Measurements from ENCODE around the gene ATG2A.
A peak's percentile ranks its signal among the peaks of the same experiment; 100 is the strongest.

Gene ATG2A

DNA sequence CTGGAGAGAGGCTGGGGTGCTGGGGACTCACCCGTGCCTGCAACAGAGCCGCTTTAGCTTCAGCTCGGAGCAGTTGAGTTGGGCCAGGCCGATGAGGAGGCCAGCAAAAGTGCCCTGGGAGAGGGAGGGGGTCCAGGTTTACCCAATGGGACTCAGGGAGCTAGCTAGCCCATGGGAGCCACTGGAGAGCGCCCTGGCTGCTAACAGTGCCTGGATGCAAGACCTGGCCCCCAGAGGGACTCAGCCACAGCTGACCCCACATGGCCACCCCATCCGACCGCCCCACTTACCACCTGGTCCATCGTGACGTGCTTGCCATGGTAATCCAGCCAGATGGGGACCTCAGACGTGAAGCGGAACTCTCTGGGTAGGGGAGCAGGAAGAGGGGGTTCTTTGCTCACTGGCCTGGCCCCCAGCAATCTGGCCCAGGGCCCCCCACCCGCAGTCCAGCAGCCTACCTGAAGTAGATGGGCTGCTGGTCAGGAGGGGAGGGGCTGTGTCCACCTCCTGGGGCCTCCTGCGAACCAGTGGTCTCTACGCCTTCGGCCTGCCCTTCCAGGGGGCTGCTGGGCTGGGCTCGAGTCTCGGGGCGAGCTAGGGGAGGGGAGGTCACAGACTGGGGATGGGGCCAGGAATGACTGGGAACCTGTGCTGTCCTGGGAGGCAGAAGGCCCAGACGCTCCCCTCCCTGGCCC is 19.5 kb downstream of the ATG2A start:
- TF ChIP-seq, protein P1, sequence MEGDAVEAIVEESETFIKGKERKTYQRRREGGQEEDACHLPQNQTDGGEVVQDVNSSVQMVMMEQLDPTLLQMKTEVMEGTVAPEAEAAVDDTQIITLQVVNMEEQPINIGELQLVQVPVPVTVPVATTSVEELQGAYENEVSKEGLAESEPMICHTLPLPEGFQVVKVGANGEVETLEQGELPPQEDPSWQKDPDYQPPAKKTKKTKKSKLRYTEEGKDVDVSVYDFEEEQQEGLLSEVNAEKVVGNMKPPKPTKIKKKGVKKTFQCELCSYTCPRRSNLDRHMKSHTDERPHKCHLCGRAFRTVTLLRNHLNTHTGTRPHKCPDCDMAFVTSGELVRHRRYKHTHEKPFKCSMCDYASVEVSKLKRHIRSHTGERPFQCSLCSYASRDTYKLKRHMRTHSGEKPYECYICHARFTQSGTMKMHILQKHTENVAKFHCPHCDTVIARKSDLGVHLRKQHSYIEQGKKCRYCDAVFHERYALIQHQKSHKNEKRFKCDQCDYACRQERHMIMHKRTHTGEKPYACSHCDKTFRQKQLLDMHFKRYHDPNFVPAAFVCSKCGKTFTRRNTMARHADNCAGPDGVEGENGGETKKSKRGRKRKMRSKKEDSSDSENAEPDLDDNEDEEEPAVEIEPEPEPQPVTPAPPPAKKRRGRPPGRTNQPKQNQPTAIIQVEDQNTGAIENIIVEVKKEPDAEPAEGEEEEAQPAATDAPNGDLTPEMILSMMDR (conservative IDR thresholded peaks at IDR 0.05; ENCODE audit: low read depth, low read length), result no peak
- H3K4me3 ChIP-seq (ENCODE audit: low read depth, low read length), result no peak overlapping the region
- DNase-seq (ENCODE audit: low read depth), result no peak

DNA sequence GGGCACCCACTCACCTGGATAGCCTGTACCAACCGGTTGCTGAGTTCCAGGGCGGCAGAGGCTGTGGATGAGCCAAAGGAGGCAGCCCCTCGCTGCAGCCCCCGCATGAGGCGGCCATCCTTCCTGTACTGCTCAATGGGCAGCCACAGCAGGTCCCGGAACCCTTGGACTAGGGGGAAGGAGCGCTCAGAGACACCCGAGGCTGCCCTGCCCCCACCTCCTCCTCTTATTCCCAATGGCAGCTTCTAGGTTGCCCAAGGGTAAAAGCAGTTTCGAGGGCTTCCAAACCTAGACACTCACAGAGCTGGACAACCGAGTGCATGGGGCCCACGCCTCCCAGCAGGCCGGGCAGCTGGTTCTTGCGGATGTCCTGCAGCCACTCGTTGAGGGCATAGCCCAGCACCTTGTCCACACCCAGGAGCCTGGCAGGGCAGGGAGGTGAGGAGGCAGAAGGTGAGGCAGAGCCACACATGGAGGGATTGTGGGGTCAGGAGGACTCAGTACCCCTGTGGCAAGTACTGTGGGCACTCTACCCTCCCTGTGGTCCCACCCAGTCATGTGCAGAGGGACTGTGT is 20.5 kb downstream of the ATG2A start:
- H3K4me3 ChIP-seq (ENCODE audit: low read depth, low read length), result no peak overlapping the region
- TF ChIP-seq, protein P1 (conservative IDR thresholded peaks at IDR 0.05; ENCODE audit: low read depth, low read length), result no peak
- no peak for DNase-seq (ENCODE audit: low read depth)

DNA sequence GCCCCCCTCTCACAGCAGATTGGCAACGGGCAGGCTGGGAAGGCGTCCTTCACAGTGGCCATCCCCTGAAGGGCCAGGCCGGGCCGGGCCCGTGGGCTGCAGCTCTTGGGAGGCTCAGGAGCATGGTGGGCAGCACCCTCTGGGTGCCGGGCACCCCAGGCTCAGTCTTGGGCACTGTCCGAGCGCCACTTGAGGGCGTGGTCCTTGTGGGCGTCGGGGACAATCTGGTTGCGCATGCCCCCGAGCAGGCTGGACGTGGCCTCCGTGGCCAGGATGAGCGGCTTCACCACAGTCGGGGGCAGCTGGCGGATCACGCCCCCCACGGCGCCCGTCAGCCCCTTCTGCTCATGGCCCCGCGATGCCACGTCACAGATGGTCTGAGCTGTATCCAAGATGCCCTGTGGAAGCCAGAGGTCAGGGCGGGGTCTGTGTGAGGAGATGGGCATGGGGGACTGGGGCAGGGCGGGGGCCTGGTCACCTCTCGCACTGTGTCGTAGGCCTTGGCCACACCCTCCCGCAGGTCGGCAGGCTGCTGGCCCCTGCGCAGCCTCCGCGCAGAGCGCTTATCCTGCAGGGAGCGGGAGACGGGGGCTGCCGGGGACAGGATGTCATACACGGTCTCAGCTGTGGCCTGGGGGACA is 22.1 kb downstream of the ATG2A start:
- no peak for DNase-seq (ENCODE audit: low read depth)
- TF ChIP-seq, protein P1 (conservative IDR thresholded peaks at IDR 0.05; ENCODE audit: low read depth, low read length), result no peak
- no peak overlapping the region for H3K4me3 ChIP-seq (ENCODE audit: low read depth, low read length)

DNA sequence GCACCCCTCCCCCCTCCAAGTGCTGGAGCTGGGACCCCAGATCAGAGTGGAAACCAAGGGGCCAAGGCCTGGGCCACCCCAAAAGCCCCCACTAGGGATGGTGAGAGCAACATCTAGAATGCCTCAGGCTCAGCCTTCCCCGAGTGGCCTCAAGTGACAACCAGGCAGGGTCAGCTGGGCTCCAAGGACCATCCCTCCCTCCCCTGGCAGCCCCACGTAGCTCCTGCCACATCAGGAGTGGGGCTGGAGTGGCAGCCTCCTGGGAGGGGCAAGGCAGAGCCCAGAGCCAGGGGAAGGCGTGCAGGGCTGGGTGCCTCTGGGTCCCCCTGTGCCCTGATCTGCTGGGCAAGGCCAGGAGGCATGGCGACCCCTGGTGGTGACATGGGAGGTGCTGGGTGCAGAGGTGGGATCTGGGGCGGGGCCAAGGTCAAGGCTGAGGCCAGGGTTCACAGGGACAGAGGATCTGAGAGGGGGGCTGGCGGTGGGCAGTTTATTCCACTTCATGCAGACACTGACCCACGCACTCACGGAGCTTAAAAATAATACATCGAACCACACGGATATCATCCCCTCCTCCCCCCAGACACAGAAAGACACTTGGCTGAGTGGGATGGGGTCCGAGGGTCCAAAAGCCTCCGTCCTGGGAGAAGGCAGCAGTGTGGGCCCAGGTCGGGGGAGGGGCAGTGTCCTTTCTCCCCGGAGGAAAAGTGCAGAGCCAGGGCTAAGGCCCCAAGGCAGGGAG is 22.8 kb downstream of the ATG2A start:
- TF ChIP-seq, protein P1 (conservative IDR thresholded peaks at IDR 0.05; ENCODE audit: low read depth, low read length), result peak; percentile 83
- H3K4me3 ChIP-seq (ENCODE audit: low read depth, low read length), result no peak overlapping the region
- peak; percentile 61 for DNase-seq (ENCODE audit: low read depth)

DNA sequence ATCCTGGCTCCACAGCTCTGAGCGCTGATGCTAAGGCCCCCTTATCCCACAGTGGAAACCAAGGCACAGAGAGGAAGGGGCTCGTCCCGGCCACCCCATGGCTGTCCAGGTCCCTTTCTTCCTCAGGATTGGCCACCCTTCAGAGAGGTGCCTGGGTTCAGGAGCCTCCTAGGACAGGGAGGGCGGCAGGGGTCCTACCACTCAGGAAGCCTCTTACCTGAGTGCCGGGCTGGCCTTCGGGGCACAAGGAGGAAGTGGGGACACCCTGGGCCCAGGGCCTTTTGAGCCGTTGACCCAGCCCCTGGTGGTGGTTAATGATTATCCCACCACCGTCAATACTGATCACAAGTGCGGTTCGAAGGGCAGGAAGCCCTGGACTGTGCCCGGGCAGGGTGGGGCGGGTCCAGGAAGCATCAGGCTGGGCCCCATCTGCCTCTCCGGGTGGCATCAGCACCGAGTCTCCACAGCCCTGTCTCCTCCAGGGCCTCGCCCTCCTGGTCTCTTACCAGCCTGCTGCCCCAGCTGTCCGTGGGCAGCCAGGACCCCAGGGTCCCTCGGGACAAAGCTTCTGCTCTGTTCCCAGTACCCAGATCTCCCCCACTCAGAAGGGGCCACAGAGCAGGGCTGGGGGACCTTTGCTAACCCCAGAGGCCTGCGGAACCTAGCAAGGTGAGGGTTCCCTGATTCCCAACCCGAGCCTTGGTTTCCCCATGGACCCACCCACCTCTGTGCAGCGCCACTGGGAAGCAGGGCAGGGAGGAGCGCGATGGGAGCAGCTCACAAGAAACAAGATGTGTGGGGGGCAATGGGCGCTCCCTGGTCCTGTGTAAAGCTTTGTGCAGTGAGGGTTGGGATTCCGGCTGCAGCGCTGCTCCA is 23.6 kb downstream of the ATG2A start:
- TF ChIP-seq, protein P1 (conservative IDR thresholded peaks at IDR 0.05; ENCODE audit: low read depth, low read length), result no peak
- DNase-seq (ENCODE audit: low read depth), result no peak
- no peak overlapping the region for H3K4me3 ChIP-seq (ENCODE audit: low read depth, low read length)

DNA sequence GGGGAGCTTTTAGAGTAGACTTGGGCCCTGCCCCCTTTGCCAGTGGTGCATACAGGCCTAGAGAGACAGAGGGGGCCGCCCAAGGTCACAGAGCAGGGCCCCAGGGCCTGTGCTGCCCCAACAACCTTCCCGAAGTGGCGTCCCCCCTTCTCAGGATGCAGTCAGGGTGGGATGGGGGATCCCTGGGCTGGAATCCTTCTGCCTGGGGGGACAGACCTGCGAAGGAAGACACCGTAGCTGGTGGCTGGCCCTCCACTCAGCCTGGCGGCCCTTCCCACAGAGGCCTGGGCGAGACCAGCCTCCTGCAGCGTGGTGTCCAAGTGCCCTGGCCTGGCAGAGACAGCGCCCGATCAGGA is 24.2 kb downstream of the ATG2A start:
- no peak overlapping the region for H3K4me3 ChIP-seq (ENCODE audit: low read depth, low read length)
- TF ChIP-seq, protein P1 (conservative IDR thresholded peaks at IDR 0.05; ENCODE audit: low read depth, low read length), result no peak
- no peak for DNase-seq (ENCODE audit: low read depth)
